CD4-positive, alpha-beta T cell (primary cell): ENCODE results near the gene FOXP4. TPM values are rescaled to one million over a fixed set of nuclear protein-coding genes. Genes with fewer than 3 reads are reported as not detected.

Experiments used
- ATAC-seq: fragments of 200-7000 bp; cut with Tn5 transposase; one replicate; pipeline ENCODE4 v1.10.0; 2022; ENCODE audit warnings: mild to moderate bottlenecking; ENCODE audit not compliant: poor library complexity
- CTCF ChIA-PET: fragments of 350-600 bp; sonication (Branson Sonifier 250); formaldehyde crosslinking; loops from one replicate; lab custom pipeline; 2021; ENCODE audit warnings: antibody characterized with exemption, inconsistent platforms; lab: Charles Lee
- POLR2A ChIA-PET: fragments of 350-600 bp; sonication (Branson Sonifier 250); formaldehyde crosslinking; loops from one replicate; lab custom pipeline; 2021; ENCODE audit warnings: antibody characterized with exemption, inconsistent platforms; lab: Charles Lee
- DNase-seq, 14 experiments: peaks; one replicate each; pipeline ENCODE4 v3.0.0-alpha.2; 2013 to 2020; ENCODE audit warnings: mixed read lengths in 2 of 14
- H3K27ac ChIP-seq, 2 donors: one replicate each; pipeline versions ENCODE4 v1.5.1 to v1.7.0; 2013; ENCODE audit warnings: low read length in 2 of 2, low read depth in 1 of 2, mild to moderate bottlenecking in 1 of 2
- H3K27me3 ChIP-seq, 2 experiments: 1 replicate in 1 of 2; 2 replicates in 1 of 2; pipeline versions ENCODE4 v1.6.1 to v1.7.0; 2013; ENCODE audit warnings: low read length in 2 of 2, control low read depth in 1 of 2, mild to moderate bottlenecking in 1 of 2, moderate library complexity in 1 of 2; ENCODE audit not compliant: insufficient read depth in 2 of 2, control insufficient read depth in 1 of 2
- H3K36me3 ChIP-seq: one replicate; pipeline ENCODE4 v1.6.1; 2013; ENCODE audit warnings: low read length, control low read depth; ENCODE audit not compliant: insufficient read depth
- H3K4me1 ChIP-seq: one replicate; pipeline ENCODE4 v1.6.1; 2013; ENCODE audit warnings: low read length, control low read depth; ENCODE audit not compliant: insufficient read depth
- H3K4me3 ChIP-seq: one replicate; pipeline ENCODE4 v1.5.1; 2013; ENCODE audit warnings: mild to moderate bottlenecking, low read length, moderate library complexity
- H3K9me3 ChIP-seq, 2 experiments: 1 replicate in 1 of 2; 2 replicates in 1 of 2; pipeline versions ENCODE4 v1.6.1 to v1.7.0; 2013; ENCODE audit warnings: low read length in 2 of 2, mild to moderate bottlenecking in 2 of 2, control low read depth in 1 of 2, moderate library complexity in 1 of 2; ENCODE audit not compliant: control insufficient read depth in 1 of 2, insufficient read depth in 1 of 2
- H3K27ac Mint-ChIP-seq: one replicate; pipeline ENCODE4 v1.8.0; 2020; ENCODE audit warnings: mixed read lengths
- H3K27me3 Mint-ChIP-seq: one replicate; pipeline ENCODE4 v1.8.0; 2021; ENCODE audit warnings: mixed read lengths
- H3K36me3 Mint-ChIP-seq: one replicate; pipeline ENCODE4 v1.8.0; 2021; ENCODE audit warnings: low read depth, mixed read lengths
- H3K4me1 Mint-ChIP-seq: one replicate; pipeline ENCODE4 v1.8.0; 2021; ENCODE audit warnings: low read depth, mixed read lengths
- H3K4me3 Mint-ChIP-seq: one replicate; pipeline ENCODE4 v1.8.0; 2020; ENCODE audit warnings: mild to moderate bottlenecking, mixed read lengths
- H3K9me3 Mint-ChIP-seq: one replicate; pipeline ENCODE4 v1.8.0; 2020; ENCODE audit warnings: mixed read lengths
- intact Hi-C, 2 experiments: fragments of 100-400 bp; cut with DNase I in 1 of 2; cut with micrococcal nuclease in 1 of 2; formaldehyde crosslinking; loops; one replicate each; pipeline versions ENCODE4 v1.15.1 to v1.9.0; 2023 to 2025; cut with DNase I, micrococcal nuclease
- total RNA-seq, 174 experiments: library from RNA in 2 of 174; stranded (reverse) in 2 of 174; gene quantifications; one replicate each; pipeline ENCODE4 v1.2.3 and lab custom pipeline; 2021 to 2026
- TF ChIP-seq, protein P1 (sequence below): fragments of 200-600 bp; IDR thresholded peaks from one replicate; pipeline ENCODE4 v1.8.0; 2022; ENCODE audit warnings: antibody characterized with exemption, mild to moderate bottlenecking

Gene FOXP4
- total RNA-seq, 2 experiments from 2014 or later, result 3.7 to 3.9 TPM

DNA sequence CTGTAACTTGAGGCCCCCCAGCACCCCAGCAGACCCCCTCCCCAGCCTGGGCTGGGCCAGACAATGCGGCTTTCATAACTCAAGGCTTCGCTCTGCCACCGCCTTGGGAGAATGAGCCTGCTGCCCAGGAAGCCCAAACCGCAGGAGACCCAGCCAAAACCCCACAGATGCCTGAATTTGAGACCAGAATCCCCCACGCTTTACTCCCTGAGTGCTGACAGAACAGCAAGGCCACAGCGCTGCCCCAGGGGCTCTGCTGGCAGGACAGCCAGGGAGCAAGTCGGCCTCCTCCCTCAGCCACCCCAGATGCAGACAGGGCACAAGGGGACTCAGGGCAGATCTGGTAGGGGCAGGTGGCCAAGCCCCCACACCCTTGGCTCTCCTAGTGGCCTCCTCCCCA is 94.2 kb downstream of the FOXP4 start:
- intact Hi-C loops, result no loop called here
- CTCF ChIA-PET, result no interaction called here
- no peak overlapping the region for H3K4me3 Mint-ChIP-seq
- POLR2A ChIA-PET, result no interaction called here
- H3K4me3 ChIP-seq, result no peak overlapping the region
- peaks cover 59% of the 10 kb centered on the region for H3K27me3 Mint-ChIP-seq
- H3K36me3 ChIP-seq, result no peaks in the 10 kb centered on the region
- H3K4me1 Mint-ChIP-seq, result peaks cover 13% of the 10 kb centered on the region
- no peak overlapping the region for H3K27ac Mint-ChIP-seq
- H3K36me3 Mint-ChIP-seq, result no peaks in the 10 kb centered on the region
- H3K4me1 ChIP-seq, result peaks cover 15% of the 10 kb centered on the region
- H3K9me3 Mint-ChIP-seq, result no peaks in the 10 kb centered on the region
- H3K27ac ChIP-seq, result no peak overlapping the region
- DNase-seq (no peak), ATAC-seq (no peak)
- H3K9me3 ChIP-seq, result peaks cover 0 to 10% of the 10 kb centered on the region in 2 experiments
- H3K27me3 ChIP-seq, result peaks cover 22 to 47% of the 10 kb centered on the region in 2 experiments
- TF ChIP-seq, protein P1, sequence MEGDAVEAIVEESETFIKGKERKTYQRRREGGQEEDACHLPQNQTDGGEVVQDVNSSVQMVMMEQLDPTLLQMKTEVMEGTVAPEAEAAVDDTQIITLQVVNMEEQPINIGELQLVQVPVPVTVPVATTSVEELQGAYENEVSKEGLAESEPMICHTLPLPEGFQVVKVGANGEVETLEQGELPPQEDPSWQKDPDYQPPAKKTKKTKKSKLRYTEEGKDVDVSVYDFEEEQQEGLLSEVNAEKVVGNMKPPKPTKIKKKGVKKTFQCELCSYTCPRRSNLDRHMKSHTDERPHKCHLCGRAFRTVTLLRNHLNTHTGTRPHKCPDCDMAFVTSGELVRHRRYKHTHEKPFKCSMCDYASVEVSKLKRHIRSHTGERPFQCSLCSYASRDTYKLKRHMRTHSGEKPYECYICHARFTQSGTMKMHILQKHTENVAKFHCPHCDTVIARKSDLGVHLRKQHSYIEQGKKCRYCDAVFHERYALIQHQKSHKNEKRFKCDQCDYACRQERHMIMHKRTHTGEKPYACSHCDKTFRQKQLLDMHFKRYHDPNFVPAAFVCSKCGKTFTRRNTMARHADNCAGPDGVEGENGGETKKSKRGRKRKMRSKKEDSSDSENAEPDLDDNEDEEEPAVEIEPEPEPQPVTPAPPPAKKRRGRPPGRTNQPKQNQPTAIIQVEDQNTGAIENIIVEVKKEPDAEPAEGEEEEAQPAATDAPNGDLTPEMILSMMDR, result no peak

DNA sequence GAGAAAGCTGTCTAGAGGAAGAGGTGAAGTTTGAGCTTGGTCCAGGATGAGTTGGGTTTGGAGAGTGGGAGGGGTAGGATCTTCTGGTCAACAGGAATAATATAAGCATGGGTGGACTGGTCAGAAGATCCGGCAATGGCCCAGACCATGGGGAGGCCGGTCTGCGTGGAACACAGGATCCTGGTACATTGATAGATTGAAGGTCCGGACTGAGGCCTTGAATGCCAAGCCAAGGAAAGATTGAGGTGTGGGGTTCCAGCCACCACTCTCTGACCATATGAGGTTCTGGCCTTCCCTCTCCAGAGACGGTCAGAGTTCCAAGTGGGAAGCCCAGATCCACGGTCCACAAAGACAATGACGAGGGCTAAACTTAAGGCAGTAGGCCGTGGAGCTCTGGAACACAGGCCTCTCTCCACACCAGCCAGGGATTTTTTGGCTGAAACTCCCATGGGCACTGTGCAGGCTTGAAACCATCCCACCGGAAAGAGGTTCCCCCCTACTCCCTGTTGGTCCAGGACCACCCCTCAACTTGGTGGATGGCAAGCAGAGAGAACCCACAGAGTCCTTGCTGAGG is 95.3 kb downstream of the FOXP4 start:
- Mint-ChIP-seq H3K9me3 (no peaks in the 10 kb centered on the region), H3K27me3 (peaks cover 53% of the 10 kb centered on the region), H3K4me1 (peaks cover 13% of the 10 kb centered on the region), H3K4me3 (no peak overlapping the region), H3K36me3 (no peaks in the 10 kb centered on the region), H3K27ac (no peak overlapping the region)
- Histone ChIP-seq H3K4me1 (peaks cover 15% of the 10 kb centered on the region), H3K27ac (no peak overlapping the region), H3K4me3 (no peak overlapping the region), H3K36me3 (no peaks in the 10 kb centered on the region), H3K27me3 (peaks cover 22 to 41% of the 10 kb centered on the region in 2 experiments), H3K9me3 (peaks cover 0 to 10% of the 10 kb centered on the region in 2 experiments)
- TF ChIP-seq, protein P1, result no peak
- no peak for DNase-seq
- intact Hi-C loops, result no loop called here
- ATAC-seq, result no peak
- POLR2A ChIA-PET, result no interaction called here
- CTCF ChIA-PET, result no interaction called here

DNA sequence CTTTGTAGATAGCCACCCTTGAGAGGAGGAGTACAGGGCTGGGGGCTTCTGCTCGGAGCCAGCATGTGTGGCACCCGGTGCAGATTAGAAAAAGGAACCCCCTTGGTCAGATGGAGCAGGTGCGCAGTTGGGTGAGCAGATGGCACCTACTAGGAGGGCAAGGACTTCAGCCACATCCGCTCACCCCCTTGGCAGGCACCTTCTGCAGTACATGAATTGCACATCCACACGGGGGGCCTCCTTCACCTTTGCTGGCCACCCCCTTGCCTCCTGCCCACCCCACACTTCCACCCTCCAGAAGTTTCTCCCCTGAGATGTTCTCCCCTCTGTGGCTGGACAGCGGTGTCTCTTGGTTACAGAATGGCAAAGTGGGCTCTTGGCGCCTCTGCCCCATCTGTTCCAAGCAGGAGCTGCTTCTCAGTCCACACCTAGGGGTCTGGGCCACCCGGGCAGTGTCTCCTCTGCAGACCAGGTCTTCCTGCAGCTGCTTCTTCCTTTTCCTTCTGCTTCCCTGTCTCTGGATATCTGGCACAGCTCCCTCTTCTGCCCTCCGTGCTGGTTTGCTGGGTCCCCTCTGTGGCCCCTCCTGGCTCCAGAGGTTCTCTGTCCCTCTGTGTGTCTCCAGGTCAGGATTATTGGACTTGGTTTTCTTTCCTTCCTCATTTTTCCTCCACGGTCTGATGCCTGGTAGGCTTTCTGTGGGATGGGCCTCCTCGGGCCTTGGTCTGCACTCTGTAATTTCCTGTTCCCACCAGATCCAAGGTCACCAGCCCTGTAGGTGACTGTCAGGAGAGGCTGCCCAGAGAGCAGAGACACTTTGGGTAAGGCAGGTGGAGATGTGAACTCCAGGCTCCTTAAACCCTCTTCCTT is 96.1 kb downstream of the FOXP4 start:
- TF ChIP-seq, protein P1, result no peak
- Mint-ChIP-seq H3K27ac (no peak overlapping the region), H3K4me1 (peaks cover 13% of the 10 kb centered on the region), H3K9me3 (no peaks in the 10 kb centered on the region), H3K4me3 (no peak overlapping the region), H3K27me3 (peaks cover 54% of the 10 kb centered on the region), H3K36me3 (no peaks in the 10 kb centered on the region)
- Histone ChIP-seq H3K4me1 (peaks cover 13% of the 10 kb centered on the region), H3K4me3 (no peak overlapping the region), H3K27ac (no peak overlapping the region), H3K36me3 (no peaks in the 10 kb centered on the region), H3K27me3 (peaks cover 15 to 32% of the 10 kb centered on the region in 2 experiments), H3K9me3 (peaks cover 0 to 8% of the 10 kb centered on the region in 2 experiments)
- DNase-seq, result no peak
- ChIA-PET CTCF (no interaction called here), POLR2A (no interaction called here)
- intact Hi-C loops, result no loop called here
- ATAC-seq, result no peak
